HL-60 (cell line): Measurements from ENCODE around the gene EPS8L3.
"Not testable (repeated sequence)": the region's sequence is repeated elsewhere in the genome, so short reads cannot be mapped to it uniquely, and the experiment has no call there.

ENCODE experiments used
- CTCF ChIP-seq: IDR thresholded peaks from one replicate; pipeline ENCODE4 v1.5.1; 2011; ENCODE audit warnings: low read length, control low read depth, inconsistent platforms; ENCODE audit not compliant: insufficient read depth
- GABPA ChIP-seq: IDR thresholded peaks from 2 replicates; pipeline ENCODE4 v1.6.1; 2012; ENCODE audit warnings: low read depth
- POLR2AphosphoS5 ChIP-seq: IDR thresholded peaks from 2 replicates; pipeline ENCODE4 v1.6.1; 2012; ENCODE audit warnings: low read depth
- REST ChIP-seq: IDR thresholded peaks from 2 replicates; pipeline ENCODE4 v1.6.1; 2012; ENCODE audit warnings: low read depth; ENCODE audit not compliant: insufficient replicate concordance

DNA sequence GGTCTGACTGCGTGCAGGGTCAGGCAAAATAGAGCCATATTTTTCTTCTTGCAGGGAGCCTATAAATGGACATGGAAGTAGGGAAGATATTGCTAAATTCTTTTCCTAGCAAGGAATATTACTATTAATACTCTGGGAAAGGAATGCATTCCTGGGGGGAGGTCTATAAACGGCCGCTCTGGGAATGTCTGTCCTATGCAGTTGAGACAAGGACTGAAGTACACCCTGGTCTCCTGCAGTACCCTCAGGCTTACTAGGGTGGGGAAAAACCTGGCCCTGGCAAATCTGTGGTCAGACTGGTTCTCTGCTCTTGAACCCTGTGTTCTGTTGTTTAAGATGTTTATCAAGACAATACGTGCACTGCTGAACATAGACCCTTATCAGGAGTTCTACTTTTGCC, 54.8 kb downstream of the EPS8L3 start:
- TF ChIP-seq CTCF, POLR2AphosphoS5, REST, GABPA: not testable (repeated sequence)
